Adrenal gland (tissue), 5 donors: ENCODE results near the gene HK2.

Experiments used
- POLR2A ChIP-seq, 2 donors: fragments of 450-650 bp; IDR thresholded peaks; one replicate each; pipeline ENCODE4 v1.6.1; 2017; ENCODE audit warnings: antibody characterized with exemption in 2 of 2, mild to moderate bottlenecking in 2 of 2, moderate library complexity in 1 of 2
- TF ChIP-seq, protein P1 (sequence below), 6 experiments: fragments of 450-650 bp in 4 of 6; fragments of 200-600 bp in 2 of 6; sonication (generic) in 1 of 6; IDR thresholded peaks; 1 replicate in 5 of 6; 2 replicates in 1 of 6; pipeline versions ENCODE4 v1.5.1 to v1.8.0; 2016 to 2021; ENCODE audit warnings: antibody characterized with exemption in 6 of 6, mild to moderate bottlenecking in 2 of 6, moderate library complexity in 1 of 6
- donor health status: DM: no; HTN: no; CAD: no.

GRCh38 chr2:74831693-74832530 is 2.0 kb upstream of the HK2 start:
- TF ChIP-seq, protein P1, sequence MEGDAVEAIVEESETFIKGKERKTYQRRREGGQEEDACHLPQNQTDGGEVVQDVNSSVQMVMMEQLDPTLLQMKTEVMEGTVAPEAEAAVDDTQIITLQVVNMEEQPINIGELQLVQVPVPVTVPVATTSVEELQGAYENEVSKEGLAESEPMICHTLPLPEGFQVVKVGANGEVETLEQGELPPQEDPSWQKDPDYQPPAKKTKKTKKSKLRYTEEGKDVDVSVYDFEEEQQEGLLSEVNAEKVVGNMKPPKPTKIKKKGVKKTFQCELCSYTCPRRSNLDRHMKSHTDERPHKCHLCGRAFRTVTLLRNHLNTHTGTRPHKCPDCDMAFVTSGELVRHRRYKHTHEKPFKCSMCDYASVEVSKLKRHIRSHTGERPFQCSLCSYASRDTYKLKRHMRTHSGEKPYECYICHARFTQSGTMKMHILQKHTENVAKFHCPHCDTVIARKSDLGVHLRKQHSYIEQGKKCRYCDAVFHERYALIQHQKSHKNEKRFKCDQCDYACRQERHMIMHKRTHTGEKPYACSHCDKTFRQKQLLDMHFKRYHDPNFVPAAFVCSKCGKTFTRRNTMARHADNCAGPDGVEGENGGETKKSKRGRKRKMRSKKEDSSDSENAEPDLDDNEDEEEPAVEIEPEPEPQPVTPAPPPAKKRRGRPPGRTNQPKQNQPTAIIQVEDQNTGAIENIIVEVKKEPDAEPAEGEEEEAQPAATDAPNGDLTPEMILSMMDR (IDR thresholded peaks at IDR 0.05), result no peak
- no peak for TF ChIP-seq POLR2A (IDR thresholded peaks at IDR 0.05)
